NCI-H748 treated with DMSO at 0.1 percent for 48 hours (cell line): ENCODE results near the gene F8A3.
"Not testable (repeated sequence)": the region's sequence is repeated elsewhere in the genome, so short reads cannot be mapped to it uniquely, and the experiment has no call there.

Experiments
- DNase-seq: peaks from one replicate; lab custom pipeline; 2025; lab: John Stamatoyannopoulos, UW

F8A3 gene

DNA sequence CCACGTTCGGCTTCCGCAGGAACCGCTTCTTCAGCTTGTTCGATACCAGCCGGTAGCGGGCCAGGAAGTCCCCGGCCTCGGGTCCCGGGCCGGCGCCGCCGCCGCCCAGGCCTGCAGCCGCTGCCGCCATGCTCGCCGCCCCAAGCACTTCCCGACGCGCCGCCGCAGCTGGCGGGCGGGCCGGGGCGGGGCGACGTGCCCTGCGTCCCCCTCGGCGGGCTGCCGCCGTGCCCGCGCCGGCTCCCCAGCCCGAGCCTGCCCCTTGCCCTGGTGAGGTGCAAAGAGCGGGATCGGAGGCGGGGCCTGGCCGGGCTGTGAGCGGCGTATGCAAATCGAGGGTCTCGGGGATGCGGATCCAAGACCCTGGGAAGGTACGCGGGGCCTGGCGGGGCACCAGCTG is at the start of gene F8A3:
Gene F8A3, minus strand, starts transcription at position 150 of the 400 bp plus-strand sequence. Its CDS starts 20 bp downstream, at position 130.
- not testable (repeated sequence) for DNase-seq

DNA sequence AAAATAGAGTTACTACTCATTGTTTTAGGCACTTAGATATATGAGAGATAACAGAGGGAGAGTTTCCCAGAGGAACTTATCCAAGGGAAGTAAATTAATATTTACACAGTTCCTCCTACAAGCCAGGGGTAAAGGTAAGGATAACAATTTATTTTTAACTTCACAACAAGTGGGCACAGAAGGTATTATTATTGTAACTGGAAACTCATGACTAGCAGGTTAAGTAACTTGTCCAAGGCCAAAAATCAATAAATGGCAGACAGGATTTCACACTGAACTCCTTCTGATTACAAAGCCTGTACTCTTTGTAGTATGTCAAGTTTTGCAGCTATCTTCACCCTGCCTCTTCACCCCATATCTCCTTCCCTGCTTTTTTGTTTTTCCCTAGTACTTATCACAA is 46.9 kb upstream of the F8A3 start:
- no peak for DNase-seq

DNA sequence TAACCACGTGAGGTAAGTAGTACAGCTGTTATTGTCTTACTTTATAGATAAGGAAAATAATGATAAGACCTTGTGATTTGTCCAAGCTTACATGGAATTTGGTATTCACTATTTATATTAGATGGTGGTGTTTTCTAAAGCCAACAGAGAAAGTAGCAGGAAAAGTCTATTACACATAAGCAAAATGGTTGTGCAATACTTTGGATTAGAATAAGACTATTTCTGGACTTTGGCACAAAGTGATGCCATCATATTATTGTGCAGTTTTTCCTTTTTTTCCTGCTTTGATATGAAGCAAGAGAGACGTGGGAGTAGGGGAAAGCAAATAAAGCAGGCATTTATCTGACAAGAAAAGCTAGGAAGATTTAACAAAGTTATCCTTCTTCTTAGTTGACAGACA is 36.7 kb upstream of the F8A3 start:
- not testable (repeated sequence) for DNase-seq

DNA sequence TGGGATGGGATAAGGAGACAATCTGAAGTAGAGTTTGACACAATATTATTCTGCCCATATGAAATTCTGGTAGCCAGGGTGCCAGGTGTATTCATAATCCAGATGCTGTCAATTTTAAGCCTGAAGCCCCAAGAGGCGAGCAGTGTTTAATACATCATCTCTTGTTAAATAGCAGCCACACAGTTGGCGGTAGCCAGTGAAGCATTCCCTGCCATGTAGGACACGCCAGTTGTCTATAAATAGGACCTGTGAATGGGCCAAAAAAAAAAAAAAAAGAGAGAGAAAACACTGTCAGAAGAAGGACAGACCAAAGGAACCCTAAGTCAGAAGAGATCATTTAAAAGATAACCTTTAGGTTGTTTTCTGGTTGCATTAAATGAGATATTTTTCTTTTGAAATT is 33.0 kb upstream of the F8A3 start:
- not testable (repeated sequence) for DNase-seq

DNA sequence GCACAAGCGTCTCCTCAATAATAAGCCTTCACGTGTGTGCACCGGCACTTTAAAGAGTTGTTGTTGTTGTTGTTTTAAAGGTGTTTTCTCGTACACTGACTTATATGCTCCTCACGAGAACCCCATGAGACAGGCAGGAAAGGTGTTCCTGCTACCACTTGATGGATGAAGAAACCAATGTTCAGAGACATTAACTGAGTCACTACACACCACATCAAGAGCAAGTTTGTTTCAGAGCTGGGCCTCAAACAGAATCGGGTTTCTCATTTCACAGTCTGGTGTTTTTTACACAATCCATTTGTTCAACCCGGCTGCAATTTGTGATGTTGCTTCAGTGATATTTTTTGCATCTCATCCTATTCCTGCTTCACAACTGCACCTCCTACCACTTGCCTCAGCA is 18.7 kb upstream of the F8A3 start:
- DNase-seq = not testable (repeated sequence)

DNA sequence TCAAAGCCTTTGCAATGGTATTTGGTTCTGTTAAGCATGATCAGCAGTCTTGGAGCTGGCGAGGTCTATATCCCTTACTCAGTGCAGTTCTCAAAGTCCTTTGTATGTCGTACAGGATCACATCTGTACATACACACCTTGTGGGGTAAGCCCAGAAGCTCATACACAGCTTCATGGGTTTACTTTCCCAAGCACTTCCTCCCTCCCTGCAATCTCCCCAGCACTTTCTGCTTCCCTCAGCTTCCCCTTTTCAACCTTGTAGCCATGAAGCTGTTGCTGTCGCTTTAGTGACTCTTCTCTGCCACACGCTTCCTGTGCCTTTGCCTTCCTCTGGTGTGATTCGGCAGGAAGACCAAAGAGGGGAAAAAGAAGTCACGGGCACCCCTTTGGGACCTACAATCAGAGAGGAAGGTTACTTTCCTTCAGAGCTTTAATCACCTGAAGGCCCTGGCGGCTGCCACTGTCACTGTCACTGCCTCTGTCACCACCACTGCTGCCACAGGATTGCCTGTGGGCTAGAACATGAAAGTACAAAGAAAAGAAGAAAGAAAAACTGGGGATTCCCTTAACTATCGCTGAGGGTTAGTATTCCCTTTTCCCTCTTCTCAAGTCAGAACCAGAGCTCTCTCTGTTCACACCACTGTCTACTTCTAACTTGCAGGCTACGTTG is 8.0 kb upstream of the F8A3 start:
- not testable (repeated sequence) for DNase-seq

DNA sequence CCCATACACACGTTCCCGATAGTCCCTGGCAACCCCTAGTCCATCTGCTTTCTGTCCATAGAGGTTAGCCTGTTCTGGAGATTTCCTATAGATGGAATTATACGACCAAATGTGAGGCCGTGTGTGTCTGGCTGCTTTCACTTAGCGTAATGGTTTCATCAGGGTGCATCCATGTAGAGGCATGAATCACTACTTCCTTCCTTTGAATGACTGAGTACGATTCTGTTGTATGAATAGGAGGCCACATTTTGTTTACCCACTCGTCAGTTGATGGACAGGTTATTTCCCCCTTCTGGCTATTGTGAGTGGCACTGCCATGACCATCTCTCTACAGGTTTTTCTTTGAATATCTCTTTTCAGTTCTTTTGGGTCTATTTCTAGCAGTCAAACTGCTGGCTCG is 2.1 kb upstream of the F8A3 start:
- DNase-seq = not testable (repeated sequence)

DNA sequence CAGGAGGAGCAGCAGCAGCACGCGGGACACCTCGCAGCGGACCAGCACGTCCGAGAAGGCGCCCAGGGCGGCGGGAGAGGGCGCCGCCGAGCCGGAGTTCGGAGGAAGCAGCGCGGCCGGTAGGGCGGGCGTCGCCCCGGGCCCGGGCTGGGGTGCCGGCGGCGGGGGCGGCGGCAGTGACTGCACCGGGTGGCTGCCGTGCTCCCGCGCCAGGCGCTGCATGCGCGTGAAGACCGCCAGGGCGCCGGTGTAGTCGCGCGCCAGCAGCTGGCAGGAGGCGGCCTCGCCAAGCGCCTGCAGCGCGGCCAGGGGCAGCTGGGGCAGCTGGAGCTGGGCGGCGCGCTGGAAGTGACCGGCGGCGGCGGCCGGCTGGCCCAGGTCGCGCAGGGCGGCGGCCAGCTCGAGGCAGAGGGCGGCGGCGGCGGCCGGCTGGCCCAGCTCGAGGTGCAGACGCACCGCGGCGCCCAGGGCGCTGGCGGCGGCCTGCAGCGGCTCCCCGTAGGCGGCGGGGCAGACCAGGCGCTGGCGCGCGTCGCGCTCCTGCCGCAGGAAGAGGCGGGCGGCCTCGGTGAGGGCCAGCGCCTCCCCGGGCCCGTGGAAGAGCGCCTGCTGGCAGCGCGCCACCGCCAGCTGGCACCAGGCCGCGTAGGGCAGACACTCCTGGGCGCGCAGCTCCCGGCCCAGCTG is 516 bp downstream of the F8A3 start:
- not testable (repeated sequence) for DNase-seq

DNA sequence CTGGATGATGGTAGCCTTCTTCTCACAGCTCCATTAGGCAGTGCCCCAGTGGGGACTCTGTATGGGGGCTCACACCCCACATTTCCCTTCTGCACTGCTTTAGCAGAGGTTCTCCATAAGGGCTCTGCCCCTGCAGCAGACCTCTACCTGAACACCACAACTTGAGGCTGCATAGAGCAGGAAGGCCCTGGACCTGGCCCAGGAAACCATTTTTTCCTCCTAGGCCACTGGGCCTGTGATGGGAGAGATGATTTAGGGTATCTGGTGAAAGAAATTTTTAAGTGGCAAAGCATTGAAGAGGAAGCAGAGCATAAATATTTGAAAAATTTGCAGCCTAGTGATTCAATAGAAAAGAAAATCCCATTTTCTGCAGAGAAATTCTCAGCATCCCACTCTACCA is 17.3 kb downstream of the F8A3 start:
- no peak for DNase-seq

DNA sequence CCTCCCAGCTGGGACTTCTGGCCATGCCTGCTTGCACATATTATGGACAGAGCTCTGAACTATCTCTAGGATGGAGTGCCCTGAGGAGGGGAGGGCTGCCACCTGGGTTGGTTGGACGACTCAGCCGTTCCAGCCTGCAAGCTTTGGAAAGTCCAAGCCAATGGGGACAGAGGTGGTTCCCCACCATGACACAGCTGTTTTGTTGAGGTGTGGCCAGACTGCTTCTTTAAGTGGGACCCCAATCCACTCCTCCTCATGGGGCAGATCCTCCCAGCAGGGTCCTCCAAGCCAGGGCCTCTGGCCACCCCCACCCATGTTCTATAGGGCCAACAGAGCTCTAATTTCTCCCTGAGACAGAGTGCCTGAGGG is 22.7 kb downstream of the F8A3 start:
- DNase-seq = no peak

DNA sequence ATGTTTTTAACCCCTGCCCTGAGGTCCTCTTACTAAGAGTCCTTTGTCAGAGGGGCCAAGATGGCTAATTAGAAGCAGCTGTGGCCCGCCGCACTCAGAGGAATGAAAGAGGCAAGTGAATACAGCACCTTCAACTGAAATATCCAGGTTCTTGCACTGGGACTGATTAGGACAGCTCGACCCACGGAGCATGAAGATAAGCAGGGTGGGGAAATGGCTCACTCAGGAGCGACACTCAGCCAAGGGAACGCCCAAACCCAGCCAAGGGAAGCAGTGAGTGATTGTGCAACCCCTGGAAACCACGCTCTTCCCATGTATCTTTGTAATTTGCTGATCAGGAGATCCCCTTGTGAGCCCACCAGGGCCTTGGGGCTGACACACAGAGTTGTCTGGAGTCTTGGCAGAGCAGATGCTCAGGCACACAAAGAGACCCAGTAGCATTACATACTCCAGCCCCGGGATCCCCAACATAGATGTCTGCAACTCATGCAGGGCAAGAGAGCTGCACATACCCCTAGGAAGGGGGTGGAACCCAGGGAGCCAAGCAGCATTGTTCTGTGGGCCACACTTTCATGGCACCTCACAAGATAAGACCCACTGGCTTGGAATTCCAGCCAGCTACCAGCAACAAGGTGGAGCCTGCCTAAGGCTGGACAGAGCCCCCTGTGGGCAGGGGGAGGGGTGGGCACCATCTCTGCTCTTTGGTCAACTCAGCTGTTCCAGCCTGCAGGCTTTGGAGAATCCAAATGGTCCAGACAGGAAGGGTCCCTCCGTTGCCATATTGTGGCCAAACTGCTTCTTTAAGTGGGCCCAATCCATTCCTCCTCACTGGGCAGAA is 23.3 kb downstream of the F8A3 start:
- no peak for DNase-seq

DNA sequence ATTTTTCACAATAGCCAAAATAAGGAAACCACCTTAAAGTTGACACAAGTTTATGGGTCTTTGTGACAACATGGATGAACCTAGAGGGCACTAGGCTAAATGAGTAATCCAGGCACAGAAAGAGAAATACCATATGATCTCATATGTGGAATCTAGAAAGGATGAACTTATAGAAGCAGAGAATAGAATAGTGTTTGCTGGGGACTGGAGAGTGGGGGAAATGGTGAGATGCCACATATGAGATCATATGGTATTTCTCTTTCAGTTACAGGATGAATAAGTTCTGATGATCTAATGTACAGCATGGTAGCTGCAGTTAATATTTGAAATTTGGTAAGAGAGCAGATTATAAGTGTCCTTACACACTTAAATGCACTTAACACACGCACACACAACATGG is 40.7 kb downstream of the F8A3 start:
- DNase-seq = no peak
